Neural cell (in vitro differentiated cells): ENCODE results near the gene PVALEF. TPM values are rescaled to one million over a fixed set of nuclear protein-coding genes. Genes with fewer than 3 reads are reported as not detected.

Source experiments
- H2AFZ ChIP-seq: fragments of 200-600, 300-800 bp; sonication (generic), shearing (Covaris generic); 2 replicates; pipeline ENCODE4 v1.6.0; 2014; ENCODE audit warnings: low read depth, mild to moderate bottlenecking, antibody characterized with exemption, low read length, moderate library complexity
- H3F3A ChIP-seq: fragments of 200-600 bp; shearing (Covaris generic); 2 replicates; pipeline ENCODE4 v1.6.1; 2016; ENCODE audit warnings: mild to moderate bottlenecking, moderate library complexity, mixed read lengths, antibody characterized with exemption, low read length; ENCODE audit not compliant: insufficient read depth, poor library complexity, severe bottlenecking
- H3K27ac ChIP-seq: fragments of 200-600, 300-800 bp; sonication (generic), shearing (Covaris generic); 2 replicates; pipeline ENCODE4 v1.5.1; 2014; ENCODE audit warnings: mild to moderate bottlenecking, low read length, moderate library complexity
- H3K27me3 ChIP-seq: fragments of 300-800, 200-600 bp; sonication (generic), shearing (Covaris generic); 2 replicates; pipeline ENCODE4 v1.6.0; 2014; ENCODE audit warnings: mild to moderate bottlenecking, low read depth, low read length, moderate library complexity; ENCODE audit not compliant: insufficient read depth
- H3K36me3 ChIP-seq: fragments of 300-800, 200-600 bp; sonication (generic), shearing (Covaris generic); 2 replicates; pipeline ENCODE4 v1.5.1; 2014; ENCODE audit warnings: mild to moderate bottlenecking, antibody characterized with exemption, low read length, moderate library complexity; ENCODE audit not compliant: insufficient read depth
- H3K4me2 ChIP-seq: fragments of 300-800, 200-600 bp; sonication (generic), shearing (Covaris generic); 2 replicates; pipeline ENCODE4 v1.6.0; 2014; ENCODE audit warnings: mild to moderate bottlenecking, low read length
- H3K4me3 ChIP-seq: fragments of 300-800, 200-600 bp; sonication (generic), shearing (Covaris generic); 2 replicates; pipeline ENCODE4 v1.5.1; 2014; ENCODE audit warnings: mild to moderate bottlenecking, low read length, moderate library complexity
- H3K79me2 ChIP-seq: fragments of 200-600 bp; shearing (Covaris generic); replicated peaks from 2 replicates; pipeline ENCODE4 v1.6.0; 2014; ENCODE audit warnings: mild to moderate bottlenecking, low read length, moderate library complexity; ENCODE audit not compliant: insufficient read depth
- H3K9ac ChIP-seq: fragments of 300-800, 200-600 bp; sonication (generic), shearing (Covaris generic); 2 replicates; pipeline ENCODE4 v1.6.1; 2016; ENCODE audit warnings: mild to moderate bottlenecking, low read length, mixed read lengths
- H3K9me2 ChIP-seq: fragments of 200-600 bp; shearing (Covaris generic); 2 replicates; pipeline ENCODE4 v1.6.1; 2016; ENCODE audit warnings: mild to moderate bottlenecking, low read length, mixed read lengths; ENCODE audit not compliant: insufficient read depth
- H3K9me3 ChIP-seq: fragments of 200-600, 300-800 bp; sonication (generic), shearing (Covaris generic); 2 replicates; pipeline ENCODE4 v1.6.1; 2016; ENCODE audit warnings: mild to moderate bottlenecking, mixed run types, low read length, moderate library complexity, mixed read lengths
- H4K20me1 ChIP-seq: fragments of 200-600 bp; shearing (Covaris generic); 2 replicates; pipeline ENCODE4 v1.6.1; 2016; ENCODE audit warnings: mild to moderate bottlenecking, mixed run types; ENCODE audit not compliant: insufficient read depth
- EP300 ChIP-seq: fragments of 450-650 bp; conservative IDR thresholded peaks from 2 replicates; pipeline ENCODE4 v1.6.1; 2014; ENCODE audit warnings: antibody characterized with exemption, mild to moderate bottlenecking, moderate library complexity; ENCODE audit not compliant: poor library complexity, severe bottlenecking
- EZH2 ChIP-seq: fragments of 200-600, 300-800 bp; shearing (Covaris generic), sonication (generic); IDR thresholded peaks from 2 replicates; pipeline ENCODE4 v1.6.1; 2014; ENCODE audit warnings: antibody characterized with exemption, low read length, borderline replicate concordance, mild to moderate bottlenecking; ENCODE audit not compliant: insufficient read depth, poor library complexity, severe bottlenecking
- MXI1 ChIP-seq: fragments of 450-650 bp; conservative IDR thresholded peaks from 2 replicates; pipeline ENCODE4 v1.6.1; 2014; ENCODE audit warnings: antibody characterized with exemption, mild to moderate bottlenecking; ENCODE audit not compliant: poor library complexity, severe bottlenecking
- POLR2AphosphoS5 ChIP-seq: IDR thresholded peaks from 2 replicates; pipeline ENCODE4 v1.6.1; 2012
- RAD21 ChIP-seq: fragments of 450-650 bp; conservative IDR thresholded peaks from 2 replicates; pipeline ENCODE4 v1.6.1; 2014; ENCODE audit warnings: antibody characterized with exemption, mild to moderate bottlenecking, moderate library complexity
- SMC3 ChIP-seq: fragments of 450-650 bp; conservative IDR thresholded peaks from 2 replicates; pipeline ENCODE4 v1.6.1; 2014; ENCODE audit warnings: antibody characterized with exemption, mild to moderate bottlenecking, moderate library complexity; ENCODE audit not compliant: poor library complexity
- TAF1 ChIP-seq: IDR thresholded peaks from 2 replicates; pipeline ENCODE4 v1.6.1; 2012; ENCODE audit warnings: low read depth
- polyA plus RNA-seq: library from polyadenylated mRNA; depleted of rRNA; stranded (reverse); fragments of >200 nt; gene quantifications from 2 replicates; pipeline ENCODE4 v1.2.3, GENCODE V29; 2014
- TF ChIP-seq, protein P1 (sequence below): fragments of 450-650 bp; IDR thresholded peaks from 2 replicates; pipeline ENCODE4 v1.5.1; 2014; ENCODE audit warnings: antibody characterized with exemption, mild to moderate bottlenecking, moderate library complexity; ENCODE audit not compliant: poor library complexity, severe bottlenecking
- TF ChIP-seq, protein P2 (sequence below): IDR thresholded peaks from 2 replicates; pipeline ENCODE4 v1.6.1; 2012; ENCODE audit warnings: borderline replicate concordance

The PVALEF gene
- polyA plus RNA-seq, 1 donor from 2014 or later: not detected

GRCh38 chr17:81194225-81194760 is 29.0 kb downstream of the PVALEF start:
- no peak overlapping the region for H3K4me3 ChIP-seq
- H3K27me3 ChIP-seq: no peaks in the 10 kb centered on the region
- no peaks in the 10 kb centered on the region for H3K9me3 ChIP-seq
- H3K9me2 ChIP-seq: no peaks in the 10 kb centered on the region
- no peaks in the 10 kb centered on the region for H3K79me2 ChIP-seq
- H3K27ac ChIP-seq: no peak overlapping the region
- no peak overlapping the region for H3K9ac ChIP-seq
- H3K4me2 ChIP-seq: no peak overlapping the region
- no peaks in the 10 kb centered on the region for H4K20me1 ChIP-seq
- H3F3A ChIP-seq: no peaks in the 10 kb centered on the region
- H3K36me3 ChIP-seq: no peaks in the 10 kb centered on the region
- H2AFZ ChIP-seq: no peak overlapping the region
- TF ChIP-seq EP300 (no peak), RAD21 (no peak), SMC3 (no peak), TAF1 (no peak), MXI1 (no peak), POLR2AphosphoS5 (no peak), EZH2 (no peak)
- TF ChIP-seq, protein P1, sequence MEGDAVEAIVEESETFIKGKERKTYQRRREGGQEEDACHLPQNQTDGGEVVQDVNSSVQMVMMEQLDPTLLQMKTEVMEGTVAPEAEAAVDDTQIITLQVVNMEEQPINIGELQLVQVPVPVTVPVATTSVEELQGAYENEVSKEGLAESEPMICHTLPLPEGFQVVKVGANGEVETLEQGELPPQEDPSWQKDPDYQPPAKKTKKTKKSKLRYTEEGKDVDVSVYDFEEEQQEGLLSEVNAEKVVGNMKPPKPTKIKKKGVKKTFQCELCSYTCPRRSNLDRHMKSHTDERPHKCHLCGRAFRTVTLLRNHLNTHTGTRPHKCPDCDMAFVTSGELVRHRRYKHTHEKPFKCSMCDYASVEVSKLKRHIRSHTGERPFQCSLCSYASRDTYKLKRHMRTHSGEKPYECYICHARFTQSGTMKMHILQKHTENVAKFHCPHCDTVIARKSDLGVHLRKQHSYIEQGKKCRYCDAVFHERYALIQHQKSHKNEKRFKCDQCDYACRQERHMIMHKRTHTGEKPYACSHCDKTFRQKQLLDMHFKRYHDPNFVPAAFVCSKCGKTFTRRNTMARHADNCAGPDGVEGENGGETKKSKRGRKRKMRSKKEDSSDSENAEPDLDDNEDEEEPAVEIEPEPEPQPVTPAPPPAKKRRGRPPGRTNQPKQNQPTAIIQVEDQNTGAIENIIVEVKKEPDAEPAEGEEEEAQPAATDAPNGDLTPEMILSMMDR: no peak
- TF ChIP-seq, protein P2, sequence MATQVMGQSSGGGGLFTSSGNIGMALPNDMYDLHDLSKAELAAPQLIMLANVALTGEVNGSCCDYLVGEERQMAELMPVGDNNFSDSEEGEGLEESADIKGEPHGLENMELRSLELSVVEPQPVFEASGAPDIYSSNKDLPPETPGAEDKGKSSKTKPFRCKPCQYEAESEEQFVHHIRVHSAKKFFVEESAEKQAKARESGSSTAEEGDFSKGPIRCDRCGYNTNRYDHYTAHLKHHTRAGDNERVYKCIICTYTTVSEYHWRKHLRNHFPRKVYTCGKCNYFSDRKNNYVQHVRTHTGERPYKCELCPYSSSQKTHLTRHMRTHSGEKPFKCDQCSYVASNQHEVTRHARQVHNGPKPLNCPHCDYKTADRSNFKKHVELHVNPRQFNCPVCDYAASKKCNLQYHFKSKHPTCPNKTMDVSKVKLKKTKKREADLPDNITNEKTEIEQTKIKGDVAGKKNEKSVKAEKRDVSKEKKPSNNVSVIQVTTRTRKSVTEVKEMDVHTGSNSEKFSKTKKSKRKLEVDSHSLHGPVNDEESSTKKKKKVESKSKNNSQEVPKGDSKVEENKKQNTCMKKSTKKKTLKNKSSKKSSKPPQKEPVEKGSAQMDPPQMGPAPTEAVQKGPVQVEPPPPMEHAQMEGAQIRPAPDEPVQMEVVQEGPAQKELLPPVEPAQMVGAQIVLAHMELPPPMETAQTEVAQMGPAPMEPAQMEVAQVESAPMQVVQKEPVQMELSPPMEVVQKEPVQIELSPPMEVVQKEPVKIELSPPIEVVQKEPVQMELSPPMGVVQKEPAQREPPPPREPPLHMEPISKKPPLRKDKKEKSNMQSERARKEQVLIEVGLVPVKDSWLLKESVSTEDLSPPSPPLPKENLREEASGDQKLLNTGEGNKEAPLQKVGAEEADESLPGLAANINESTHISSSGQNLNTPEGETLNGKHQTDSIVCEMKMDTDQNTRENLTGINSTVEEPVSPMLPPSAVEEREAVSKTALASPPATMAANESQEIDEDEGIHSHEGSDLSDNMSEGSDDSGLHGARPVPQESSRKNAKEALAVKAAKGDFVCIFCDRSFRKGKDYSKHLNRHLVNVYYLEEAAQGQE: no peak

DNA sequence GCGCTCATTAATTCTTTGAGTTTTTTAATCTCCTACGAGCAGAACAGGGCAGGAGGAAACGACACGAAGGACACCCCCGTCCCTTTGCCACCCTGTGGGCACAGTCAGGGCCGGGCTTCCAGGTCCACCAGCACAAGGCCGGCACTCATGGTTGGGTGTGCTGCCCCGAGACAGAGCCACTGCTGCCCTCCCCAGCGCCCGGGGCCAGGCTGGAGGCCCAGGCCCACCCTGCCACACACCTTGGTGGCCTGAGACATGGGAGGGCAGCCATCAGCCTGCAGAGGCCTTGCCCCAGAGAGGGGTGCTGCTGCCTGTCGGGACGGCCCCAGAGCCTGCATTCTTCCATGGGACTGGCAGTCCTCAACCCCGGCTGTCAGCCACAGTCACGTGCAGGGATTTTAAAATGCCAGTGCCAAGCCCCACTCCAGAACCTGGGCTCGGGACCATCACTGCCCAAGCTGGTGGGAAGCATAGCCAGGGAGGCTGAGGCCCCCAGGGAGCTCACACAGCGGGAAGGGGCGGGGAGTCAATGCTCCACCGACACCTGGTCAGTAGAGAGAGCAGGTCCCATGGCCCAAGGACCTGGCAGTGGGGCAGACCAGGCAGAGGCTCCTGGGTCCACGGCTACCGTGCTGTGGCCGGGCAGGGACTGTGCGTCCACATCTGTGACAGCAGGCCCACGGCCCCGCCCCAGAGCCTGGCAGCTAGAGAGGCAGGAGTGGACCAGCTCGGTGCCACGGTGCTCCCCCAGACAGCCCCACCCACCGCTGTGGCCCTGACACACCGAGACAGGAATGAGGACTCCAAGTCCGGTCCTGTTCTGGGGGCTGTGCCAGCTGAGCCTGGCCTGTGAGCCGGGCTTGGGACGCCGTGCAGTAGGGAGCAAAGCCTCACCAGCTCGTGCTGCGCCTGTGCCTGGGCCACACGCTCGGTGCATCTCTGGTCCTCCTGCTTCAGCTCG is 29.9 kb downstream of the PVALEF start:
- no peaks in the 10 kb centered on the region for H3F3A ChIP-seq
- no peaks in the 10 kb centered on the region for H3K79me2 ChIP-seq
- no peaks in the 10 kb centered on the region for H3K36me3 ChIP-seq
- no peak overlapping the region for H3K9ac ChIP-seq
- no peaks in the 10 kb centered on the region for H3K9me3 ChIP-seq
- no peaks in the 10 kb centered on the region for H4K20me1 ChIP-seq
- no peaks in the 10 kb centered on the region for H3K27me3 ChIP-seq
- H2AFZ ChIP-seq: no peak overlapping the region
- H3K27ac ChIP-seq: no peak overlapping the region
- TF ChIP-seq TAF1: no peak
- no peak for TF ChIP-seq EZH2
- no peak overlapping the region for H3K4me3 ChIP-seq
- no peaks in the 10 kb centered on the region for H3K9me2 ChIP-seq
- no peak overlapping the region for H3K4me2 ChIP-seq
